EL (cell line): ENCODE measurements around the gene MACC1.
"Not testable (repeated sequence)": the region's sequence is repeated elsewhere in the genome, so short reads cannot be mapped to it uniquely, and the experiment has no call there.

ENCODE experiments used
- DNase-seq: peaks from one replicate; pipeline ENCODE4 v3.0.0-alpha.2; 2016

The MACC1 gene

DNA sequence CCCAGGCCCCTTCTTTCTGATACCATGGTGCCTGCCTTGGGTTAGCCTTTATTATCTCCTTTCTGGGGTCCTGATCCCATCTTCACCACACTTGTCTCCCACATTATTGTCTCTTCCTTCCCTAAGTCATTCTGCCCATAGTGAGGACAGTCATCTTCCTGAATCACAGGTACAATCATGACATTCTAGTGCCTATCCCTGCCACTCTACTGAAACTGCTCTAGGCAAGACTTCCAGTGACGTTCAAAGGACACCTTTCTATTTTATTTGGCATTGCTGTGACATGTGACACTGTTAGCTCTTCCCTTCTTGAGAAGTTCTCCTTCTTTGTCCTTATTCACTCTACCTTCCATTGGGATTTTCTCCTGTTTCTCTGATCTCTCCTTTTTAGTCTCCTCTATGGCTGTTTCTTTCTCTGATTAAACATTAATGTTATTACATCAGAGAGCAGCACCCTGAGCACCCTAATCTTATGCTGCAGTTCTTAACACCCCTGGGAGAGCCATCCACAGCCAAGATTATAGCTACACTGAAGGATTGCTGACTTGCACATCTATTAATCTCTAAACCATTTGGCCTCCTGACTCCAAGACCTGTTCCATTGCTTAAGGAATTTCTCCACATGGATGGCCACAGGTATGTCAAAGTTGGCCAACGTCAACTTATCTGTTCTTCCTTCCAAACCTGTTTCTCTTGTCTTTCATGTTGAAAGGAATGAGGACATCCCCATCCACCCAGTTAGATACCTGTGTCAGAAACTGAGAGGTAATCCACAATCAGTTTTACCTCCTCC, 10.9 kb downstream of the MACC1 start:
- DNase-seq = no peak

DNA sequence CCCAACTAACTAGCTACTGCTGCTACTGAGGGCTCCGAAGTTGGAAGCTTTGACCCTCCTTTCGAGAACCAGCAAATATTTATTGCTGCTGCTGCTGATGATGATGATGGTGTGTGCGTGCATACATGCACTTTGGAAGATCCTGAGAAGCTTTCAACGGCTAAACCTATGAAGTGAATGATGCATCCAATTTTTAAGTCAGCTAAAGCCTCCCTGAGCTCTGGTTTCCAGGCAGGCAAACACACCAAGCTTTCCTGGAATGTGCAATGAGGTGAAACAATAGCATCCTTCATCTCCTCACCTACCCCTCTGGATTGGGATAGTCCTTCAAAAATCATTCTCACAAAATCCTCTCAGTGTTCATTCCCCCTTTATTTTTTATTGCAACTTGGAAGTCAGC, 13.9 kb downstream of the MACC1 start:
- DNase-seq = no peak

GRCh38 chr7:20201380-20201779, 15.8 kb downstream of the MACC1 start:
- DNase-seq = no peak

DNA sequence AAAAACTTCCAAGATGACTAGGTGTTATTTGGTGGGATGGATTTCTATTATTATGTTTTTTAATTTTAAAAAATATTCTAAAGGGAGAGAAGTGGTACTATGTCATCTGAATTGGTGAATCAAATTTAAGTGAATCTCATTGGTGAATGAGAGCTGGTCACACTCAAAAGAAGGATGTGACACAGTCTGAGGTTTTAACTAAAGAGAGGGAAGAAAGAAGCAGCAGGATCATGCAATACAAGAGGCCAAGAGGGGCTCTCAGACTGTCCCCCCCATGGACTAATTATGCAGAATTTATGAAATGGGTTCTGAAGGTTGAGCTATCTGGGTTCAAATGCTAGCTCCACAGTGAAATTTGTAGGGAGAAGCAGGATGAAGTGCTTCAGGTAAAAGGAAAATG, 16.2 kb downstream of the MACC1 start:
- no peak for DNase-seq

GRCh38 chr7:20200361-20200760, 16.8 kb downstream of the MACC1 start:
- no peak for DNase-seq

DNA sequence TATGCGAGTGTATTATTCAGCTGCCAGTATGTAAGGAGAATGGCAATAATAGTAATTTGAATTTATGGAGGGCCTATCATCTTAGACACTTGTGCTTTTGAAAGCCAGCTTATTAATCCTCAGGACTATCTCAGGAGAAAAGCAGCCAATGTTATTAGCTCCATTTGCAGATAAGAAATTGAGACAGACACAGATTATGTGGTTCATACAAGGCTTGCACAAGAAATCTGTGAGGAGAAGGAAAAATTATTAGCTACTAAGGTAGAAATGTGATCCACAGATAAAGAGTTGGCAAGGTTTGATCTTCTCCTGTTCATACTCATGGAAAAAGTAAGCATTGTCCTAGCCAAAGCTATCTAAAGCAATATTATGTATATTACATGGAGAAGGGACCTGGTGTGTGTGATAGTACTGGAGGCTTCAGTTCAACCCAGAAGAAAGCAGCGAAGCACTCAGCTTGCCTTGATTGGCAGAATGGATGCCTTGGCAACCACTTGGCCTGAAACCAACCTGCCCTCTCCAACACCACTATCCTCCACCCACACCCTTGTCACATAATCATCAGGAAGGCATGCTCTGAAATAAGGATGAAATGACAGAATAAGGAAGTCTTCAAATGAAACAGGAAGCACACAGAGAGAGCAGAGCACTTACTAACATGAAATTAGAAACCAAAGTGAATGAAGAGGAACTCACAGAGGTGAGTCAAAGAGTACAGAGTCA, 18.0 kb downstream of the MACC1 start:
- peak; percentile 66 for DNase-seq

GRCh38 chr7:20198260-20198659, 18.9 kb downstream of the MACC1 start:
- DNase-seq = no peak

DNA sequence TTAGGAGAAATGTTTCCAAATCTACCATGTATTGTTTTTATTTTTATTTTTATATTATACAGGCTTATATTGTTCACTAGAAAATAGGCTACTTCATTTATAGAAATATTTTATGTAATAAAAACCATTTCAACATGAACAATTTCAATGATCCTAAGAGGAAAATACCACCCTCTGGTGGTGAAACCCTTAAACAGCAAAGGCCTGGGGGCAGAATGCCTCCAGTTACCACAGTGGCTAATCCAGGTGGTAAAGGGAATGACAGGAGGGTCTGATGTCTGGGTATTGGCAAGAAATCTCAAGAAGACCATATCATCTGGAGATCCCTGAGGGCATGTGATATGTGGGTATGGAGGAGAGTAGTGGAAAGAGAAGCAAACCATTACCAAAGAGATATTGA, 19.3 kb downstream of the MACC1 start:
- no peak for DNase-seq

GRCh38 chr7:20197125-20197748, 19.9 kb downstream of the MACC1 start:
- DNase-seq = no peak

- no peak for DNase-seq
Measured at GRCh38 chr7:20194343-20194995, 22.7 kb downstream of the MACC1 start.

DNA sequence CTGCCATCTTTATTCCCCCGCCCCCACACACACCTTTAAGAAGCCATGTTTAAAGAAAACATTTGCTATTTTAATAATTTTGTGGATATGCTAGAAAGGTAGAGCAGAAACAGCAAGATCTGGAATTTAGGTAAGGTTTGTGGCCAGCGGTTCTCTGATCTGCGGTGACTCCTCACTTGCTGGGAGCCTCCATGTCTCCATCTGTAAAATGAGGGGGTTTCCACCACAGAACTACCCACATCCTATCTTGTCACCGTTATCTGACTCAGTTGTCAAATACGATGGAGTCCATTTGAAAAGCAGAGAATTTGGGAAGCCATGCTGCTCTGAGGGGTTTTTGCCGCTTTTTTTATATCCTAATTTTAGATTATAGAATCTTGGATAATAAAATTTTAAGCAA, 23.3 kb downstream of the MACC1 start:
- DNase-seq = no peak

- DNase-seq = no peak
Measured at GRCh38 chr7:20193242-20193777, 23.9 kb downstream of the MACC1 start.

- no peak for DNase-seq
Measured at GRCh38 chr7:20191391-20191869, 25.8 kb downstream of the MACC1 start.

DNA sequence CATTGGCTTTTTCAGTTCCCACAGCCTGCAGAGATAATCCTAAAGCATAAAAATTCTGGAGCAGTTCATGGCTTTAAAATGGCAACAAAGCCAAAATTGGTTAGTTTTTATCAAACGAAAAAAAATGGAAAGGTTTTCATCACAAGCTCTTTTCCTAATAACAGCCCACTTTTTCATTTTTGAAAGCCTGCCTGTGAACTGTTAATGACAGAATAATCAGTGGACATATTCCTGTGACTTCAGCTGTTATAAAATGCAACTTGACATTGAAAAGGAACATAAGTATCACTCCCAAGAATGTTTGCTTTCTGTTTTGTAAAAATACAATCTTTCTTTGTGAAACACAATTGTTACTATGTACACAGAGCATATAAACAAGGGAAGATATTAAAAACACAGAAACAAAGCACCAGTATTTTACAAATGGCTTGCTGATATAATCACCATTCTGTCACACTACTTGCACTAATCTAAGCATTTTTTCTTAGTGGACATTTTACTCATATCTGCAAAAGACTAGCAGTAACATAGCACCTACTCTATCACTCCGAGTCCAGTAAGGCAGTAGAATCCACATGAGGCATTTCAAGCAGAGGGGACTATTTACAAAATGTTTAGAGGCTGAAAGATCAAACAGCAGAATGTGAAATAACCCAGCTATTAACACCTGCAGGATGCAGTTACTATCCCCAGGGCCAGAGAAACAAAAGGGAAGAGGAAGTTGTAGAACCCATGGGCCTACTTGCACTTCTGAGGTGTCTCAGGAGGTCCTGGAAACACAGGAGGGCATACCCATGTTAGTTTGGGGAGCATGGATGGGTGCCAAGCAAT, 26.4 kb downstream of the MACC1 start:
- no peak for DNase-seq

DNA sequence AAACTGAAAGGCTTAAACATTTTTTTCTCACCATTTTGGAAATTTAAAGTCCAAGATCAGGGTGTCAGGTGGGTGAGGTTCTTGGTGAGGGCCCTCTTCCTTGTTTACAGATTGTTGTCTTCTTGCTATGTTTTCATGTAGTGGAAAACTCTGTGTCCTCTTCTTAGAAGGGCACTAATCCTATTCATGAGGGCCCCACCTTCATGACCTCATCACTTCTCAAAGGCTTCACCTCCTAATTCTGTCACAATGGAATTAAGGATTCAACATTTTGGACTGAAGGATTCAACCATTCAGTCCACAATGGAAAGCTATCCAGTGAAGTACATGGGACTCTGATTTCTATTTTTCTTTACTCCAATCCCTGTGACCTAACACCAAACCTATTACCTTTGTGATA, 27.3 kb downstream of the MACC1 start:
- no peak for DNase-seq

DNA sequence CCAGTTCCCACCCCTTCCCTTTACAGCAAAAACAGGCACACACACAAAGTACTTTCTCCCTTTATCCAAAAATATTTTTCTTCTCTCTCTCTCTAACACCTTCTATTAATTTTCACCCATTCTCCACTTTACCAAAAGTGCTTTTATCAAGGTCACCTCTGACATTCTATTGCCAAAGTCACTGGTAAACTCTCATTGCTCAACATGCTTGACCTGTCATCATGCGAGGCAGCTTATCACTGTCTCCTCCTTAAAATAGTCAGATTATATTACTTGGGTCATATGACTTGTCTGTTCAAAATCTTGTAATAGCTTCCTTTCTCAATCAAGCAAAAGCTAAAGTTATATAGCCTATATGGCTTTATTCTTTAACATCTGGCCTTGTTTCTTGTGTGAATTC, 28.6 kb downstream of the MACC1 start:
- DNase-seq = no peak

DNA sequence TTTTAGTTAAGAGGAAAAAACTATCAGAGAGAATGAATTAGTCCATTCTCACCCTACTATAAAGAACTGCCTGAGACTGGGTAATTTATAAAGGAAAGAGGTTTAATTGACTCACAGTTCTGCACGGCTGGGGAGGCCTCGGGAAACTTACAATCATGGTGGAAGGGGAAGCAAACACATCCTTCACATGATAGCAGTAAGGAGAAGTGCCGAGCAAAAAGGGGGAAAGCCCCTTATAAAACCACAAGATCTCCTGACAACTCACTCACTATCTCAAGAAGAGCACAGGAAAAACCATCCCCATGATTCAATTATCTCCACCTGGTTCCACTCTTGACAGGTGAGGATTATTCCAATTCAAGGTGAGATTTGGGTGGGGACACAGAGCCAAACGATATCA, 29.3 kb downstream of the MACC1 start:
- DNase-seq = not testable (repeated sequence)

GRCh38 chr7:20185988-20186387, 31.2 kb downstream of the MACC1 start:
- DNase-seq = no peak

DNA sequence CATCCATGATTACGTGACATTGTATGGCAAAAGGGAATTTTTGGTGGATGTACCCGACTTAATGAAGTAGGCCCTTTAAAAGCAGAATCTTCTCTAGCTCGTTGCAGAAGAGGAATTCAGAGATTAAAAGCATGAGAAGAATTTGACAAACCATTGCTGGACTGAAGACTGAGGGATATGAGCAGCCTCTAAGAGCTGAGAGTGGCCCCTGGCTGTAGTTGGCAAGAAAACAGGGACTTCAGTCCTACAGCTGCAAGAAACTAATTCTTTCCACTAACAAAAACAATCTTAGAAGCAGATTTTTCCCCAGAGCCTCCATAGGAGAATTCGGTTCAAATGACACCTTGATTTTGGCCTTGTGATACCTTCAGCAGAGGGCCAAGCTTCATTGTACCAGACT, 34.1 kb downstream of the MACC1 start:
- DNase-seq = no peak

- no peak for DNase-seq
Measured at GRCh38 chr7:20176578-20177242, 40.5 kb downstream of the MACC1 start.

DNA sequence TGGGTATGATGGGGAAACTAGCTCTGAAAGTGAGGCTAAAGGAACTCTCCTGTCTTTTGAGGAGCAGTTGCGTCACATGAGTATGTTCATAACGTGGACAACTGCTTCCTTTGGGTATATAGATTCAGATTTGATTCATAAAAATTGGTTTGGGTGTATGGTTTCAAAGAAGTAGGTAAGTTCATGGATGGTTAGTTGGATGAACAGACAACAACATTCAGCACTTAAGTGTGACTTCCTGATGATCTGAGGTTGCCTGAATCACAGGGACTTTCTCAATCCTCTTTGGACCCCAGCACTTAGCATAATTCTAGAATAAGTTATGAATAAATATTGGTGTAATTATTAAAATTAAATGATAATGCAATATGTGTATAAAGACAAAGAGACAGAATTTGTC, 43.4 kb downstream of the MACC1 start:
- no peak for DNase-seq
